Measurements from ENCODE around the gene IFIT2. TPM values are rescaled to one million over a fixed set of nuclear protein-coding genes. Genes with fewer than 3 reads are reported as not detected.

IFIT2 gene
- total and polyA plus RNA-seq, 2 experiments from 2014 or later = 0.10 TPM; not detected in 1

DNA sequence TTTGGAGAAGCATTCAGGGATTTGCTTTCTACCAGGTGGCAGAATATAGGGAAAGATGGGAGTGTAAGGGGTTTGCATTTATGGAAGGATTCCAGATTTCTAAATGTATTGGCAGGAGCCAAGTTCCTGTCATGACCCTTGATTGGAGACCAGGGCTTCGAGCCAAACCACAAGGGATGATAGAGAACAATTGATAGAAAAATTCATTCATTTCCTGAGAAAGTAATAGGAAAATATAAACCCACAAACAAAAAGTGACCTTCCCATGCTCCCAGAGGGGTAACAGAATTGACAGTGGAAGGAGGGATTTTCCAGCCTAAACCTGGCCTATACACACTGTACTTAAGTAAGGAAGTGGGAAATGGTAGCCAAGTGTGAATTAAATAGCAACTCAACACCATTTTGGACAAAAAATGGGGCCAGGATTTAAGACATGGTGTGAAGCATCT is 22.4 kb upstream of the IFIT2 start:
- H3K9me2 ChIP-seq (ENCODE audit: insufficient read depth) = no peaks in the 10 kb centered on the region; the same call in 1 of the 2 replicates
- TF ChIP-seq, protein P1, sequence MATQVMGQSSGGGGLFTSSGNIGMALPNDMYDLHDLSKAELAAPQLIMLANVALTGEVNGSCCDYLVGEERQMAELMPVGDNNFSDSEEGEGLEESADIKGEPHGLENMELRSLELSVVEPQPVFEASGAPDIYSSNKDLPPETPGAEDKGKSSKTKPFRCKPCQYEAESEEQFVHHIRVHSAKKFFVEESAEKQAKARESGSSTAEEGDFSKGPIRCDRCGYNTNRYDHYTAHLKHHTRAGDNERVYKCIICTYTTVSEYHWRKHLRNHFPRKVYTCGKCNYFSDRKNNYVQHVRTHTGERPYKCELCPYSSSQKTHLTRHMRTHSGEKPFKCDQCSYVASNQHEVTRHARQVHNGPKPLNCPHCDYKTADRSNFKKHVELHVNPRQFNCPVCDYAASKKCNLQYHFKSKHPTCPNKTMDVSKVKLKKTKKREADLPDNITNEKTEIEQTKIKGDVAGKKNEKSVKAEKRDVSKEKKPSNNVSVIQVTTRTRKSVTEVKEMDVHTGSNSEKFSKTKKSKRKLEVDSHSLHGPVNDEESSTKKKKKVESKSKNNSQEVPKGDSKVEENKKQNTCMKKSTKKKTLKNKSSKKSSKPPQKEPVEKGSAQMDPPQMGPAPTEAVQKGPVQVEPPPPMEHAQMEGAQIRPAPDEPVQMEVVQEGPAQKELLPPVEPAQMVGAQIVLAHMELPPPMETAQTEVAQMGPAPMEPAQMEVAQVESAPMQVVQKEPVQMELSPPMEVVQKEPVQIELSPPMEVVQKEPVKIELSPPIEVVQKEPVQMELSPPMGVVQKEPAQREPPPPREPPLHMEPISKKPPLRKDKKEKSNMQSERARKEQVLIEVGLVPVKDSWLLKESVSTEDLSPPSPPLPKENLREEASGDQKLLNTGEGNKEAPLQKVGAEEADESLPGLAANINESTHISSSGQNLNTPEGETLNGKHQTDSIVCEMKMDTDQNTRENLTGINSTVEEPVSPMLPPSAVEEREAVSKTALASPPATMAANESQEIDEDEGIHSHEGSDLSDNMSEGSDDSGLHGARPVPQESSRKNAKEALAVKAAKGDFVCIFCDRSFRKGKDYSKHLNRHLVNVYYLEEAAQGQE (IDR thresholded peaks at IDR 0.05; ENCODE audit: unreplicated experiment) = no peak
- TF ChIP-seq, protein P2, sequence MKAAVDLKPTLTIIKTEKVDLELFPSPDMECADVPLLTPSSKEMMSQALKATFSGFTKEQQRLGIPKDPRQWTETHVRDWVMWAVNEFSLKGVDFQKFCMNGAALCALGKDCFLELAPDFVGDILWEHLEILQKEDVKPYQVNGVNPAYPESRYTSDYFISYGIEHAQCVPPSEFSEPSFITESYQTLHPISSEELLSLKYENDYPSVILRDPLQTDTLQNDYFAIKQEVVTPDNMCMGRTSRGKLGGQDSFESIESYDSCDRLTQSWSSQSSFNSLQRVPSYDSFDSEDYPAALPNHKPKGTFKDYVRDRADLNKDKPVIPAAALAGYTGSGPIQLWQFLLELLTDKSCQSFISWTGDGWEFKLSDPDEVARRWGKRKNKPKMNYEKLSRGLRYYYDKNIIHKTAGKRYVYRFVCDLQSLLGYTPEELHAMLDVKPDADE (IDR thresholded peaks at IDR 0.05) = no peak
- TF ChIP-seq JUNB (IDR thresholded peaks at IDR 0.05; ENCODE audit: unreplicated experiment) = no peak
- TF ChIP-seq ZNF331 (CRISPR knock-in tag; IDR thresholded peaks at IDR 0.05; ENCODE audit: low read depth) = no peak
- TF ChIP-seq, protein P3, sequence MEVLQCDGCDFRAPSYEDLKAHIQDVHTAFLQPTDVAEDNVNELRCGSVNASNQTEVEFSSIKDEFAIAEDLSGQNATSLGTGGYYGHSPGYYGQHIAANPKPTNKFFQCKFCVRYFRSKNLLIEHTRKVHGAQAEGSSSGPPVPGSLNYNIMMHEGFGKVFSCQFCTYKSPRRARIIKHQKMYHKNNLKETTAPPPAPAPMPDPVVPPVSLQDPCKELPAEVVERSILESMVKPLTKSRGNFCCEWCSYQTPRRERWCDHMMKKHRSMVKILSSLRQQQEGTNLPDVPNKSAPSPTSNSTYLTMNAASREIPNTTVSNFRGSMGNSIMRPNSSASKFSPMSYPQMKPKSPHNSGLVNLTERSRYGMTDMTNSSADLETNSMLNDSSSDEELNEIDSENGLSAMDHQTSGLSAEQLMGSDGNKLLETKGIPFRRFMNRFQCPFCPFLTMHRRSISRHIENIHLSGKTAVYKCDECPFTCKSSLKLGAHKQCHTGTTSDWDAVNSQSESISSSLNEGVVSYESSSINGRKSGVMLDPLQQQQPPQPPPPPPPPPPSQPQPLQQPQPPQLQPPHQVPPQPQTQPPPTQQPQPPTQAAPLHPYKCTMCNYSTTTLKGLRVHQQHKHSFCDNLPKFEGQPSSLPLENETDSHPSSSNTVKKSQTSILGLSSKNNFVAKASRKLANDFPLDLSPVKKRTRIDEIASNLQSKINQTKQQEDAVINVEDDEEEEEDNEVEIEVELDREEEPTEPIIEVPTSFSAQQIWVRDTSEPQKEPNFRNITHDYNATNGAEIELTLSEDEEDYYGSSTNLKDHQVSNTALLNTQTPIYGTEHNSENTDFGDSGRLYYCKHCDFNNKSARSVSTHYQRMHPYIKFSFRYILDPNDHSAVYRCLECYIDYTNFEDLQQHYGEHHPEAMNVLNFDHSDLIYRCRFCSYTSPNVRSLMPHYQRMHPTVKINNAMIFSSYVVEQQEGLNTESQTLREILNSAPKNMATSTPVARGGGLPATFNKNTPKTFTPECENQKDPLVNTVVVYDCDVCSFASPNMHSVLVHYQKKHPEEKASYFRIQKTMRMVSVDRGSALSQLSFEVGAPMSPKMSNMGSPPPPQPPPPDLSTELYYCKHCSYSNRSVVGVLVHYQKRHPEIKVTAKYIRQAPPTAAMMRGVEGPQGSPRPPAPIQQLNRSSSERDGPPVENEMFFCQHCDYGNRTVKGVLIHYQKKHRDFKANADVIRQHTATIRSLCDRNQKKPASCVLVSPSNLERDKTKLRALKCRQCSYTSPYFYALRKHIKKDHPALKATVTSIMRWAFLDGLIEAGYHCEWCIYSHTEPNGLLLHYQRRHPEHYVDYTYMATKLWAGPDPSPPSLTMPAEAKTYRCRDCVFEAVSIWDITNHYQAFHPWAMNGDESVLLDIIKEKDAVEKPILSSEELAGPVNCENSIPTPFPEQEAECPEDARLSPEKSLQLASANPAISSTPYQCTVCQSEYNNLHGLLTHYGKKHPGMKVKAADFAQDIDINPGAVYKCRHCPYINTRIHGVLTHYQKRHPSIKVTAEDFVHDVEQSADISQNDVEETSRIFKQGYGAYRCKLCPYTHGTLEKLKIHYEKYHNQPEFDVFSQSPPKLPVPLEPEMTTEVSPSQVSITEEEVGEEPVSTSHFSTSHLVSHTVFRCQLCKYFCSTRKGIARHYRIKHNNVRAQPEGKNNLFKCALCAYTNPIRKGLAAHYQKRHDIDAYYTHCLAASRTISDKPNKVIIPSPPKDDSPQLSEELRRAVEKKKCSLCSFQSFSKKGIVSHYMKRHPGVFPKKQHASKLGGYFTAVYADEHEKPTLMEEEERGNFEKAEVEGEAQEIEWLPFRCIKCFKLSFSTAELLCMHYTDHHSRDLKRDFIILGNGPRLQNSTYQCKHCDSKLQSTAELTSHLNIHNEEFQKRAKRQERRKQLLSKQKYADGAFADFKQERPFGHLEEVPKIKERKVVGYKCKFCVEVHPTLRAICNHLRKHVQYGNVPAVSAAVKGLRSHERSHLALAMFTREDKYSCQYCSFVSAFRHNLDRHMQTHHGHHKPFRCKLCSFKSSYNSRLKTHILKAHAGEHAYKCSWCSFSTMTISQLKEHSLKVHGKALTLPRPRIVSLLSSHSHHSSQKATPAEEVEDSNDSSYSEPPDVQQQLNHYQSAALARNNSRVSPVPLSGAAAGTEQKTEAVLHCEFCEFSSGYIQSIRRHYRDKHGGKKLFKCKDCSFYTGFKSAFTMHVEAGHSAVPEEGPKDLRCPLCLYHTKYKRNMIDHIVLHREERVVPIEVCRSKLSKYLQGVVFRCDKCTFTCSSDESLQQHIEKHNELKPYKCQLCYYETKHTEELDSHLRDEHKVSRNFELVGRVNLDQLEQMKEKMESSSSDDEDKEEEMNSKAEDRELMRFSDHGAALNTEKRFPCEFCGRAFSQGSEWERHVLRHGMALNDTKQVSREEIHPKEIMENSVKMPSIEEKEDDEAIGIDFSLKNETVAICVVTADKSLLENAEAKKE (CRISPR knock-in tag; IDR thresholded peaks at IDR 0.05) = no peak
- TF ChIP-seq, protein P4, sequence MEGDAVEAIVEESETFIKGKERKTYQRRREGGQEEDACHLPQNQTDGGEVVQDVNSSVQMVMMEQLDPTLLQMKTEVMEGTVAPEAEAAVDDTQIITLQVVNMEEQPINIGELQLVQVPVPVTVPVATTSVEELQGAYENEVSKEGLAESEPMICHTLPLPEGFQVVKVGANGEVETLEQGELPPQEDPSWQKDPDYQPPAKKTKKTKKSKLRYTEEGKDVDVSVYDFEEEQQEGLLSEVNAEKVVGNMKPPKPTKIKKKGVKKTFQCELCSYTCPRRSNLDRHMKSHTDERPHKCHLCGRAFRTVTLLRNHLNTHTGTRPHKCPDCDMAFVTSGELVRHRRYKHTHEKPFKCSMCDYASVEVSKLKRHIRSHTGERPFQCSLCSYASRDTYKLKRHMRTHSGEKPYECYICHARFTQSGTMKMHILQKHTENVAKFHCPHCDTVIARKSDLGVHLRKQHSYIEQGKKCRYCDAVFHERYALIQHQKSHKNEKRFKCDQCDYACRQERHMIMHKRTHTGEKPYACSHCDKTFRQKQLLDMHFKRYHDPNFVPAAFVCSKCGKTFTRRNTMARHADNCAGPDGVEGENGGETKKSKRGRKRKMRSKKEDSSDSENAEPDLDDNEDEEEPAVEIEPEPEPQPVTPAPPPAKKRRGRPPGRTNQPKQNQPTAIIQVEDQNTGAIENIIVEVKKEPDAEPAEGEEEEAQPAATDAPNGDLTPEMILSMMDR (conservative IDR thresholded peaks at IDR 0.05; ENCODE audit: low read depth in 2 of 2) = no peak
- TF ChIP-seq POLR2AphosphoS5 (IDR thresholded peaks at IDR 0.05; ENCODE audit: low read depth) = no peak
- no peak for TF ChIP-seq STAT1 (IDR thresholded peaks at IDR 0.05; ENCODE audit: unreplicated experiment)
- TF ChIP-seq EZH2phosphoT487 (IDR thresholded peaks at IDR 0.05; ENCODE audit: unreplicated experiment) = no peak
- TF ChIP-seq ZNF114 (CRISPR knock-in tag; IDR thresholded peaks at IDR 0.05) = no peak
- TF ChIP-seq NANOG (IDR thresholded peaks at IDR 0.05; ENCODE audit: borderline replicate concordance) = no peak
- no peak for TF ChIP-seq EZH2 (IDR thresholded peaks at IDR 0.05; ENCODE audit: low read depth, unreplicated experiment)
- no peak for TF ChIP-seq CREB1 (CRISPR knock-in tag; IDR thresholded peaks at IDR 0.05; ENCODE audit: low read depth)
- H3K4me1 ChIP-seq (ENCODE audit: insufficient read depth) = peaks cover 9% of the 10 kb centered on the region; the same call in 1 of the 2 replicates
- H3K27ac ChIP-seq (ENCODE audit: low read depth) = no peak overlapping the region
- no peak overlapping the region for H3K4me3 Mint-ChIP-seq
- H3K27me3 ChIP-seq (ENCODE audit: insufficient read depth) = no peaks in the 10 kb centered on the region
- ATAC-seq (no peak), DNase-seq (ENCODE audit: low spot score) (no peak)
- H3K4me2 ChIP-seq = no peak overlapping the region
- H3F3A ChIP-seq (replicated peaks; ENCODE audit: low read depth) = no peaks in the 10 kb centered on the region
- H3K27me3 Mint-ChIP-seq (ENCODE audit: insufficient read depth, low read depth, poor library complexity) = no peaks in the 10 kb centered on the region
- no peaks in the 10 kb centered on the region for H3K79me2 ChIP-seq (replicated peaks; ENCODE audit: insufficient read depth)
- H3K36me3 ChIP-seq (ENCODE audit: insufficient read depth) = no peaks in the 10 kb centered on the region
- no peaks in the 10 kb centered on the region for H4K20me1 ChIP-seq (replicated peaks; ENCODE audit: insufficient read depth)
- no peaks in the 10 kb centered on the region for H3K9me3 Mint-ChIP-seq
- H3K4me3 ChIP-seq = no peak overlapping the region
- H3K4me1 Mint-ChIP-seq = peaks cover 15% of the 10 kb centered on the region
- H2AFZ ChIP-seq = no peak overlapping the region
- no peaks in the 10 kb centered on the region for H3K36me3 Mint-ChIP-seq (ENCODE audit: low read depth)
- H3K27ac Mint-ChIP-seq = no peak overlapping the region

Measured in GM23338 (cell line).